ENCODE results near the gene EPB41. TPM values are rescaled to one million over a fixed set of nuclear protein-coding genes. Genes with fewer than 3 reads are reported as not detected.
A peak's percentile ranks its signal among the peaks of the same experiment; 100 is the strongest.
"Not testable (repeated sequence)": the region's sequence is repeated elsewhere in the genome, so short reads cannot be mapped to it uniquely, and the experiment has no call there.

Gene EPB41
- total RNA-seq, 1 donor from 2014 or later, result 37.7 TPM

DNA sequence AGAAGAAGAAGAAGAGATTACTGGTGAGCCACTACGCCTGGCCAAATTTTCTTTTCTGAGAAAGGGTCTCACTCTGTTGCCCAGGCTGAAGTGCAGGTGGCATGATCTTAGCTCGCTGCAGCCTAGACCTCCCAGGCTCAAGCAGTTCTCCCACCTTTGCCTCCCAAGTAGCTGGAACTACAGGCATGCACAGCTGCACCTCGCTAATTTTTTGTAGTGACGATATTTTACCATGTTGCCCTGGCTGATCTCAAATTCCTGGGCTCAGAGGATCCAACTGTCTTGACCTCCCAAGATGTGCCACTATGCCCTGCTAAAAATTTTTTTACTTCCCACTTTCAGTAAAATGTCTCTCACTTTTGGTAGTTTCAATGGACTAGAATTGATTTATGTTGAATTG is 184.9 kb downstream of the EPB41 start:
- no peak for DNase-seq (ENCODE audit: low spot score)

- no peak for DNase-seq (ENCODE audit: low spot score)
These were observed 186.1 kb downstream of the EPB41 start for GRCh38 chr1:29100487-29100886.

- DNase-seq (ENCODE audit: low spot score), result no peak
These were observed 191.5 kb downstream of the EPB41 start for GRCh38 chr1:29105822-29106221.

DNA sequence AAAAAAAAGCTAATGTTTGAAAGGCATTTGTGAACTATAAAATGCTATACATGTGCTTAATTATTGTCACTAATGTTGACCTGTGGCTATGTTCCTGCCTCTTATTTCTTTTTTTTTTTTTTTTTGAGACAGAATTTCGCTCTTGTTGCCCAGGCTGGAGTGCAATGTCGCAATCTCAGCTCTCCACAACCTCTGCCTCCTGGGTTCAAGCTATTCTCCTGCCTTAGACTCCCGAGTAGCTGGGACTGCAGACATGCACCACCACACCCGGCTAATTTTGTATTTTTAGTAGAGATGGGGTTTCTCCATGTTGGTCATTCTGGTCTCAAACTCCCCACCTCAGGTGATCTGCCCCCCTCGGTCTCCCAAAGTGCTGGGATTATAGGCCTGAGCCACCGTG is 193.7 kb downstream of the EPB41 start:
- DNase-seq (ENCODE audit: low spot score), result not testable (repeated sequence)

DNA sequence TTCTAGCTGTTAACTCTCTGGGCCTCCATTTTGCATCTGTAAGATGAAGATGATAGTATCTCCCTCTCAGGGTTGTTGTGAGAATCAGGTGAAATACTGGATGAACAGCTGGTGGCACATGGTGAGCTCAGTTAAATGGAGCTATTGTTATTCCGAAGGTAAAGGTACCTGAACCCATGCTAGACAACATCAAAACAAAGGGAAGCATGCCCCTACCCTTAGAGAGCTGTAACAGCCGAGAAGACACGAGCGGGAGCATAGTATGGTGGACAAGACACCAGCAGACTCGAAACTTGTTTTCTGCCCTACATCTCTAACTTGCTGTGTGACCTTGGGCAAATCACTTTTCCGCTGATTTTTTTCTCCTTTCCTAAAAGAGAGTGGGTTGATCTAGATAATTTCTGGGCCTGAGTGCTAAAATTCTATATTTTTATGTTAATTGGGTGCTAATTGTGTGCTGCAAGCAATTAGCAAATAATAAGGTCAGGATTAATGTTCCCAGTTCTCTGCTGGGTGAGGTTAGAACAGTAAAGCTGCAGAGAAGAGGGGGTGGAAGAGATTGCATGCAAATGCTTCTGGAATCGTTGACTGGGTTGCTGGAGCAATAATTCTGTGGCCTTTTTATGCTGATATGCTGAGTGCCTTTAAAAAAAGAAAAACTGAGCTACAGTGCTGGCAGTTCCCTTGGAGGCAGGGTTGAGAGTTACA is 198.5 kb downstream of the EPB41 start:
- no peak for DNase-seq (ENCODE audit: low spot score)

GRCh38 chr1:29113413-29114117 is 199.2 kb downstream of the EPB41 start:
- no peak for DNase-seq (ENCODE audit: low spot score)

DNA sequence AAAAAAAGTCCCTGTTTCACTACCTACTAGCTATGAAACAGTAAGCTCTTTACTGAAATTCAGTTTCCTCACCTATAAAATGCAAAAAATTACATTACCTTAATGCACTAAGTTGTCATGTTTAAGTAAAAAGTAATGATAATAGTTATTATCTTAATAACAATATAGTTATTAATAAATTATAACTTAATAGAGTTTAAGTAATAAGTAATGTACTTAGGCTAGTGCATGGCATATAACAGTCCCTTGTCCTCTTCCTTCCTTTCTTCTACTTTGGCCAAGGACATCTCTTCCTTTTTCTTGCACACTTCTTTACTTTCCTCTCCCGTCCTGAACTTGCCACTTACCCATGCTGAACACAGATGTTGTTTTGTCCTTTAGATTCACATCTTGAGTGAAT is 200.3 kb downstream of the EPB41 start:
- no peak for DNase-seq (ENCODE audit: low spot score)

GRCh38 chr1:29117381-29117780 is 203.0 kb downstream of the EPB41 start:
- DNase-seq (ENCODE audit: low spot score), result peak; percentile 14

GRCh38 chr1:29119121-29119929 is 205.0 kb downstream of the EPB41 start:
- peak; percentile 35 for DNase-seq (ENCODE audit: low spot score)

GRCh38 chr1:29120367-29120766 is 206.0 kb downstream of the EPB41 start:
- DNase-seq (ENCODE audit: low spot score), result peak; percentile 72

GRCh38 chr1:29120947-29121485 is 206.6 kb downstream of the EPB41 start:
- peak; percentile 90 for DNase-seq (ENCODE audit: low spot score)

DNA sequence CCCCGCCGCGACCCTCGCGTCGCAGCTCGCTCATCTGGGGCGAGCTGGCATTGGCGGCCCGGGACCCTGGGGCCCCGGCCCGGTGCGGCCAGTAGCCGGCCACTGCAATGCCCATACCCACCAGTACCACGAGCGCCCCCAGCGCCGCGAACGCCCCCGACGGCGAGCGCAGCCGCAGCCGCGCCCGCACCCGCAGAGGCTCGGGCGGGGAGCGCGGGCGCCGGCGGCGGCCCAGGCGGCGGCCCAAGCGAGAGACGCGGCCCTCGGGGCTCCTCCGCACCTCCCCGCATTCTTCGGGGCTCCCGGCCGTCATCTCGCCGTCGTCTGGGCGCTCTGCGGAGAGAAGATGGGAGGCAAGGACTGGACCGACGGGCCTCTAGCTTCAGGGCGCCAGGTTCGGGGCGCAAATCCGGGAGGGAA is 207.2 kb downstream of the EPB41 start:
- no peak for DNase-seq (ENCODE audit: low spot score)

GRCh38 chr1:29121936-29122681 is 207.7 kb downstream of the EPB41 start:
- no peak for DNase-seq (ENCODE audit: low spot score)

DNA sequence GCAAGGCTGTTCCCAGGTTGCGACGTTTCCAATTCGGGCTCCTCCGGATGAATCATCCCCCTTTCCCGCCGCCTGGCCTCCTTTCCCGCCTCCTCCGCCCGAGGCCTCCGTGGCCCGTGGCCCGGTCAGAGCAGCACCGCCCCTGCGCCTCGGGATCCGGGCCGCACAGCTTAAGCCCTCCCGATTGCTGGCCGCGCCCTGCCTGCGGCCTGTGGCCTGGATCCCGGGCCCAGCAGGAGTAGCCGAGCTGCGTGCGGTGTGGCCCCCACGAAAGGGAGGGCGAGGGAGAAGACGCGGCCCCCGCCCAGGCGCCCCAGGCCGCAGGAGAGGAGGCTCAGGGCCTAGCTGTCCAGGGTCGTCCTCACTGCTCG is 208.3 kb downstream of the EPB41 start:
- DNase-seq (ENCODE audit: low spot score), result peak; percentile 92

DNA sequence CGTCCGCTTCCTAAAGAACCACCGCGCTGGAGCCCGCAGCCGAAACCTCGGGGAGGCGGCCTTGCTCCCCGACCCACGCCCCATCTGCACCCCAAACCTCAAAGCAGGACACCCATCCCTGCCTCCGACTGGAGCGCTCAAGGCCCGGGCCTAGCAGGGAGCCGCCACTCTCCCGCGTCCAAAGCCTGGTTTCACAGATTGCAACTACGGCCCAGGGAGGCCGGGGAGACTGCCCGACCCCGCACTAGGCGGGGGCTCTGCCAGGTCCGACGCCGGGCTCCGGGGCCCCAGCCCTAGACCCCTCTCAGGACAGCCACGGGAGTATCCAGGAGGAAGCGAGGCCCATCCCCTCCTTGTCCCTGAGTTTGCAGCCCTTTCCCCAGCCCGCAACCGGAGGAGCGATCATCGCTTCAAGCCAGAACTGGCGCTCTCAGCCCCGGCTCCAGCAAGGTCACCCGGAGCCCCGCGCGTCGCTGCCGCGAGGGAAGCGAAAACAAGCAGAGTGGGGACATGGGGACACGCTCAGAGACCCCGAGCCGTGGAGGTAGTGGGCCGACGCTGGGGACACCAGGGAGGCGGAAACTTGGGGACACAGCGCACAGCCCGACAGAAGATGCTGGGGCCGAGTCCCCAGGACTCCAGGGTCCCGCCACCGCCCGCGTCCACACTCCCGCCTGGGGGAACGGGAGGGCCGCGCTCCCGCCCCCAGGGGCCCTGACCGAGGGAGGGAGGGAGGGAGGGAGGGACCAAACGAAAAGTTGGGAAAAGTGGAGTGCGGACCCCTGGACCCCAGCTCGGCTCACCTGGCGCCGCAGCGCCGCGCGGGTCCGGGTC is 208.9 kb downstream of the EPB41 start:
- DNase-seq (ENCODE audit: low spot score), result no peak

DNA sequence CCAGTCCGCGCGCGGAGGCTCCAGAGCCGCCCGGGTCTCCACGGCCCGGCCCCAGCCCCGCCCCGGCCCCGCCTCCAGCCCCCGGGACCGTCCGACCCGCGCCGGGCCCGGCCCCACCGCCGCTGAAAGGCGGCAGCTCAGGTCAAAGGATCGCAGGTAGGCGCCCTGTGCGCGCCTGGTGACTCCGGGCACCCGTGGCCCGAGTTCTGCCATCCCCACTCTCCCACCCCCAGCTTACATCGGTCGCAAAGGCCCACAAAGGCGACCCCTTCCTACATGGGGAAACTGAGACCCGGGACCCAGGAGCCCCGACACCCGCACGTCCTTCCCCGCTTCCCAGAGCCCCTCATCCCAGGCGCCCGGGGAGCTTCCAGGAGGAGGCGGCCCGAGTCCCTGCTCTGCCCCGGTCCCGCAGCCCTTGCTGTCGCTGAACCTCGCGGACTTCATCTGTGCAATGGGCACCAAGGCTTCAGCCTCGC is 209.6 kb downstream of the EPB41 start, which contains the start of gene TMEM200B:
TSS of gene TMEM200B (minus strand) at position 17 of the 479 bp plus-strand sequence. CDS start 2,075 bp downstream, outside the sequence.
- no peak for DNase-seq (ENCODE audit: low spot score)

- peak; percentile 94 for DNase-seq (ENCODE audit: low spot score)
These were observed 210.2 kb downstream of the EPB41 start for GRCh38 chr1:29124366-29125236.

DNA sequence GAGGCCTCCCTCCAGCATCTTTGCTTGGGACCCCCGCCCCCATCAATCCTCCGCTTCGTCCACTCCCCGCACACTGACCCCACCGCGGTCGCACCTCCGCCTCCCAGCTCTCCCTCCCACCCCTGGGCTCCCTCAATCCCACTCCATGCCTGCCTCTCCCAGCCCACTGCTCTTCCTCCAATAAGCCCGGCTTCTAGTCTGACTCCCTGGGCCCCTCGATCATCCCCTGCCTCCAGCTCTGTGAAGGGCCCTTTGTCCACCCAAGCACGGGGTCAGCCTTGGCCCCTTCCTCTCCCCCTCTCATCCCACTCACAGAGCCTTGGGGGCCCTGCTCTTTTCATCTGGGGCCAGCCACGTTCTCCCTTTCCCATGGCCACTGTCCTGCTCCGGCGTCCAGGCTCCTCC is 210.9 kb downstream of the EPB41 start:
- DNase-seq (ENCODE audit: low spot score), result no peak

GRCh38 chr1:29125788-29126187 is 211.4 kb downstream of the EPB41 start:
- DNase-seq (ENCODE audit: low spot score), result no peak

Data from mesenteric fat pad (tissue), 1 donor.